Upper lobe of left lung (tissue), 4 donors: ENCODE data around the gene PLEKHA5.

Experiments
- EP300 ChIP-seq, 4 donors: sonication (generic); formaldehyde crosslinking; IDR thresholded peaks; one replicate each; pipeline ENCODE4 v1.5.1; 2017; ENCODE audit warnings: antibody characterized with exemption in 4 of 4, control low read depth in 2 of 4
- POLR2A ChIP-seq, 4 donors: fragments of 450-650 bp; IDR thresholded peaks; one replicate each; pipeline ENCODE4 v1.5.1; 2016 to 2017; ENCODE audit warnings: antibody characterized with exemption in 4 of 4, mild to moderate bottlenecking in 2 of 4
- POLR2AphosphoS5 ChIP-seq, 2 donors: sonication (generic); formaldehyde crosslinking; IDR thresholded peaks; one replicate each; pipeline ENCODE4 v1.5.1; 2017; ENCODE audit warnings: antibody characterized with exemption in 2 of 2
- TF ChIP-seq, protein P1 (sequence below), 6 experiments: fragments of 450-650 bp in 4 of 6; fragments of 200-600 bp in 2 of 6; sonication (generic) in 2 of 6; IDR thresholded peaks; one replicate each; pipeline ENCODE4 v1.5.1; 2016 to 2019; ENCODE audit warnings: antibody characterized with exemption in 6 of 6

DNA sequence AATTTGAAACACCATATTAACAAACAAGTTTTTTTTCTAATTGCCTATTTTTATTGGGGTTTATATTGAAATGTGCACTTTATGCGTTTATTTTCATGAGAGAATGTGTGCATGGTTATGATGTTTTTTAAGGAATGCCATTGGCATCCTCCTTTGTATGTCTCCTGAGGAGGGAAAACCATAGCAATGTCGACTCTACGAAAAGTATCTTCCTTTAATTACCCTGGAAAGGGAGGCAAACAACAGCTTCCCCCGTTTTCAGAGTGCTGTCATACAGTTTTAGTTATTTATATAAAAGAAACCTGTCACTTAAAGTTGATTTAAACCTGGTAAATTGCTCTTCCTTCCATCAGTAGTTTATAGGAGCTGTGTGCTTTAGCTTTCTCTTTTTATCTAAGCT, 117.4 kb downstream of the PLEKHA5 start:
- TF ChIP-seq, protein P1, sequence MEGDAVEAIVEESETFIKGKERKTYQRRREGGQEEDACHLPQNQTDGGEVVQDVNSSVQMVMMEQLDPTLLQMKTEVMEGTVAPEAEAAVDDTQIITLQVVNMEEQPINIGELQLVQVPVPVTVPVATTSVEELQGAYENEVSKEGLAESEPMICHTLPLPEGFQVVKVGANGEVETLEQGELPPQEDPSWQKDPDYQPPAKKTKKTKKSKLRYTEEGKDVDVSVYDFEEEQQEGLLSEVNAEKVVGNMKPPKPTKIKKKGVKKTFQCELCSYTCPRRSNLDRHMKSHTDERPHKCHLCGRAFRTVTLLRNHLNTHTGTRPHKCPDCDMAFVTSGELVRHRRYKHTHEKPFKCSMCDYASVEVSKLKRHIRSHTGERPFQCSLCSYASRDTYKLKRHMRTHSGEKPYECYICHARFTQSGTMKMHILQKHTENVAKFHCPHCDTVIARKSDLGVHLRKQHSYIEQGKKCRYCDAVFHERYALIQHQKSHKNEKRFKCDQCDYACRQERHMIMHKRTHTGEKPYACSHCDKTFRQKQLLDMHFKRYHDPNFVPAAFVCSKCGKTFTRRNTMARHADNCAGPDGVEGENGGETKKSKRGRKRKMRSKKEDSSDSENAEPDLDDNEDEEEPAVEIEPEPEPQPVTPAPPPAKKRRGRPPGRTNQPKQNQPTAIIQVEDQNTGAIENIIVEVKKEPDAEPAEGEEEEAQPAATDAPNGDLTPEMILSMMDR (IDR thresholded peaks at IDR 0.05): no peak
- TF ChIP-seq POLR2A (IDR thresholded peaks at IDR 0.05) (no peak), EP300 (IDR thresholded peaks at IDR 0.05) (no peak), POLR2AphosphoS5 (IDR thresholded peaks at IDR 0.05) (no peak)
